GM06990 (cell line): Measurements from ENCODE around the gene SLC37A4.

Experiments used
- DNase-seq: peaks from one replicate; pipeline ENCODE4 v3.0.0-alpha.2; 2011; ENCODE audit not compliant: insufficient read length; ENCODE audit errors: extremely low read depth
- H3K27me3 ChIP-seq: replicated peaks from 2 replicates; pipeline ENCODE4 v1.6.0; 2011; ENCODE audit warnings: low read length; ENCODE audit not compliant: control insufficient read depth, insufficient read depth
- H3K36me3 ChIP-seq: 2 replicates; pipeline ENCODE4 v1.5.1; 2011; ENCODE audit warnings: low read length; ENCODE audit not compliant: control insufficient read depth, insufficient read depth
- H3K4me3 ChIP-seq: replicated peaks from 2 replicates; pipeline ENCODE4 v1.5.1; 2011; ENCODE audit warnings: low read depth, mild to moderate bottlenecking, control low read depth, low read length
- CTCF ChIP-seq: IDR thresholded peaks from 2 replicates; pipeline ENCODE4 v1.5.1; 2011; ENCODE audit warnings: low read length, control low read depth, mild to moderate bottlenecking, inconsistent platforms; ENCODE audit not compliant: insufficient read depth, poor library complexity, severe bottlenecking

Gene SLC37A4

GRCh38 chr11:118980191-118980881 is 50.3 kb downstream of the SLC37A4 start:
- no peak for DNase-seq
- TF ChIP-seq CTCF = no peak
- Histone ChIP-seq H3K4me3 (no peak overlapping the region), H3K36me3 (no peaks in the 10 kb centered on the region), H3K27me3 (no peaks in the 10 kb centered on the region; the same call in none of the 2 replicates)

DNA sequence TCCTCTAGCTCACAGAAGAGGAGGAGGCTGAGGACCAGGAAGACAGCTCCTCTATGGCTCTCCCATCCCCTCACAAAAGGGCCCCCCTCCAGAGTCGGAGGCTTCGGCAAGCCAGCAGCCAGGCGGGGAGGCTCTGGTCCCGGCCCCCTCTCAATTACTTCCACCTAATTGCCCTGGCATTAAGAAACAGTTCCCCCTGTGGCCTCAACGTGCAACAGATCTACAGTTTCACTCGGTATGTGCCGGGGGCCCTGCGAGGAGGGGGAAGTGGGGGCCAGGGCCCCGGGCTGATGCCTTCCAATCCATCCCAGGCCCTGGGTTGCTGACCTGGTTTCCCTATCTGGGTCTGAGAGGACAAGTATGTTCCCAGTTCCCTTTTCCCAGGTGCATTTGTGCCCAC is 51.2 kb downstream of the SLC37A4 start:
- Histone ChIP-seq H3K36me3 (no peaks in the 10 kb centered on the region), H3K4me3 (no peak overlapping the region), H3K27me3 (no peaks in the 10 kb centered on the region; the same call in none of the 2 replicates)
- no peak for DNase-seq
- no peak for TF ChIP-seq CTCF

- no peak for DNase-seq
- no peak for TF ChIP-seq CTCF
- Histone ChIP-seq H3K4me3 (no peak overlapping the region), H3K36me3 (no peaks in the 10 kb centered on the region), H3K27me3 (no peaks in the 10 kb centered on the region; the same call in none of the 2 replicates)
Observed at GRCh38 chr11:118975771-118976709, 54.6 kb downstream of the SLC37A4 start.
